ENCODE results near the gene CLIC4.

The CLIC4 gene

DNA sequence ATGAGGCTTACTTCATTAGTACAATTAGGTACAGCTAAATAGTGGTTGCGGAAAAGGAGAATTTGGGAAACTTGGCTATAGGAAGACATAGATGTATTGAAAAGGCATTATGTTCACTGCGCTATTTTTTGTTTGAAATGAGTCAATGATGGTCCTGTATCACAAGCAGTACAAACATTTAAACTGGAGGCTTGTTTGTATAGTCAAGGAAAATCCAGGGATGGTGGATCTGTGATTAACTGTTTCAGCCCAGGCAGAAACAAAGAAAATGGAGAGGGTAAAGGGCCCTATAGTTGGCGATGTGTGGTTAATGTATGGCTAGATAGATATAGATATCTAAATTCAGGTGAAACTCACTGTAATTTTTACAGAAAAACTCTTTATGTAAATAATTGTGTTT is 79.9 kb downstream of the CLIC4 start:
- no peak for FAIRE-seq

DNA sequence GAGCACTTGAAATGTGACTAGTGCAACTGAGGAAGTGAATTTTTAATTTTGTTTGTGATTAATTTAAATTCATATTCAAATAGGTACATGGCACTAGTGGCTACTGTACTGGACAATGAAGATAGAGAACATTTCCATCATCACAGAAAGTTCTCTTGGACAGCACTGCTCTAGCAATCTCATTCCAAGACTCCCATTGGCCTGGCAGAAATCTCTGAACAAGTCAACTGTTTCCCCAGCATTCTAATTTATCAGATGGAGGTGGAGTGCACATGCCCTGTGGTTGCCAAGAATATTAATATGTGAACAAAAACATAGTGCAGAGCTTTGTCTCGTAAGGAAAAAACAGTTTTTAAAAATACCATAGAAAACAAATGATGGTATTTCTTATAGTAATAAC is 81.3 kb downstream of the CLIC4 start:
- no peak for FAIRE-seq

DNA sequence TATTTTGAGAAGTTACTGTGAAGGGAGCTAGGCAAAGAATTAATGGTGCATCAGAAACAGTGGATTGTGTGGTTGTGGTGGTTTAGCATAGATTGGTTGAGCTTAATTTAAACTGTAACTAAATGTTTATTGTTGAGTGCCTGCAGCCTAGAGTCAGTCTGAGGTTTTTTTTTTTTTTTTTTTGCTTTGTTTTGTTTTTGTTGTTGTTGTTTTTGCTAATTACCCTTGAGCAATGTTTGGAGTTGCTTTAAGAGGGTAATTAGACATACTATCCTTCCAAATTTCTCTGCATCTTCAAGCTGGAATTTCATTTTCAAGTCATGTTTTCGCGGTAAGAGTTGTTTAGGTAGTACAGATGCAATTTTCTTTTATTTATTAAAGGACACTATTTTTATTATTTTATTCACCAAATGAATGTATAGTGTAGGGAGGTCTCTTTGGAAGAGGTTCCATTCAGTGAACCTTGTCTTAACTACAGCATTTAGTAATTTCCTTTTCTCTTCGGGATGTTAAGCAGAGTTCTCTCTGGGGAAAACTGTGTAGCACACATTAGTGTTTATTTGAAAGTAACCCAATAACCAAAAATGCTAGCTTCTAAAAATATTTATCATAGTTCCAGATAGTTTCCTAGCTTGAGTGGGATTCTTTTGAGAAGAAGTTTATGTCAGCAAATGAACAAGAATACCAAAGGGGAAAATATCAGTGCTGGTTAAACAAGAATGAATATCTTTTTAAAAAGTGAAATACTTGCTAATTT is 82.3 kb downstream of the CLIC4 start:
- FAIRE-seq: no peak

DNA sequence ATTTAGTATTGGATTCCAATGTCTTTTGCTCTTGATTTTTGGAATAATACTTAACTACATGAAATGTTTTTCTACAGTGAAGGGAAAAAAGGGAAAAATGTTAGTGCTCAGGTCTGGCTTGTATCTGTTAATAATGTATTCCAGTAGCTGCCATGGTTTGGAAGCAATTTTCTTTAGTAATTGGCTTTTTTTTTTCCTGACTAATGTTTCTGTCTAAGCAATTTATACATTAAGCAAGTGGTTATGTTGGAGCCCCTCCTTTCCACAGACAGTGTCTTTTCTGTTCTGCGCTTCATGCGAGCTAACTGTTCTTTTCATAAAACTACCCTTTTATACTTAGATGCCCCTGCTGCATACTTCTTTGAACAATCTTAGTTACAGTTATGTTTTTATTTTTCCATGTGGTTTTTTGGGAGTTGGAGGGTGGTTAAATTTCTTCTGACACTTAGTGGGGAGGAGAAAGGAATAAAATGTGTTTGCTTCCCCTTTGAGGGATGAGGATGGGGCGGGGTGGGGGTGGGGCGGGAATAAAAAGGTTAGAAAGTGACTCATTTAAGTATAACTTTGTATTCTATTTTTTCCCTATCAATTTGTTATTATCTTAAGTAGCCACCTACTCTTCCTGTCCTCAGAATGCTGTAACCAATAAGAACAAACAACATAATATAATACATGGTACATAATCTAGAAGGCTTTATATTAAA is 83.1 kb downstream of the CLIC4 start:
- no peak for FAIRE-seq

DNA sequence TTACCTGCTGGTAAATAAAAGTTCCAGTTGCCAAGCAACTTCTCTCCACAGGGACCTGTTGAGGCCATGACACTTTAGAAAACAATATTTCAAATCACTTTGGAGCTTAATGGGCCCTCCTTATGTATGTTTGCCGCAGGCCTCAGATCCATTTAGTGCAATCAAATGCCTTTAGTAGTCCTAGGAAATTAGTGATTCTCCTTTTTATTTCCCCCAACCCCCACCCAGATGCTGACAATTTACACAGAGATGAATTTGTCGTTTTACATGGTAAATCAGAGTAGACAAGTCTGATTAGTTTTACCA is 83.6 kb downstream of the CLIC4 start:
- FAIRE-seq: no peak

DNA sequence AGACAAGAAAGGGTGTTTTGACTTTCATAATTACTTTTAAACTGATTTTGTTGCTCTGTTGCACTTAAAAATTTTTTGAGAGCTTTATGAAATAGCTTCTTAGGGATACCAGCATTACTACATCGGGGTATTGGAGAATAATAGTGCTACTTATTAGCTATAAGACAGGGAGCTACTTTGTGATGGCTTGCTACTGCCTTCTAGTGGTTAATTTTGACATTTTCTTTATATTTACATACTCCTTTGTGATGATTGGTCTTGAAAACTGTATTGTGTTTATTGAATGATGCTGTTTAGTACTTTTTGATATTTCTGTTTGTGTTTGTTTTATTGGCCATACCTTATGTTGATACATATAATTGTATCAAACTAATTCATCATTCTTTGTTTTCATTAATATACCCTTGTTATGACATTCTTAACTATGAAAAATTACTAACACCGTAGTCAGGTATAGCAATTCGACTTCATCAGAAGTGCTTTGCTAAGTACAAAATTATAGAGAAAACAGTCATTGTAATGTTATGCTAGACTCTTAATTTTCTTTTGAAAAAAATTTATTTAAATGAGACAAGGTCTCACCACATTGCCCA is 85.5 kb downstream of the CLIC4 start:
- FAIRE-seq: peak; percentile 93

DNA sequence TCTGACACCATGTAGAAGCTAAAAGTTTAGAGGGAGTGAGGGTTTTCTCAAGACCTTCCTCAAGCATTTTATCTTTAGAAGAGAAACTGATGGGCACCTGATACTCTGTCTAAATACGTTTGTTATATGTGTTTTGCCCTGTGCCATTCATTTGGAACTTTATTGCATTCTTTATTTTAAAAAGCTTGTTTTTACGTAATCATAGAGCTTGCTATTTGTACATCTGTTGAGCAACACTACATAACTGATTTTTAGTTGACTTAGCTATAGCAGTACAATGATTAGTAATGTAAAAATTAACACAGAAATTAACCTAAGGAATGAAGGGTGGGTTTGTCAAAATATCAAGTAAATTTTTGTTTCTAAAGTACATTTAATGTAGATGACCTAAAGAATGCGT is 96.3 kb downstream of the CLIC4 start:
- no peak for FAIRE-seq

DNA sequence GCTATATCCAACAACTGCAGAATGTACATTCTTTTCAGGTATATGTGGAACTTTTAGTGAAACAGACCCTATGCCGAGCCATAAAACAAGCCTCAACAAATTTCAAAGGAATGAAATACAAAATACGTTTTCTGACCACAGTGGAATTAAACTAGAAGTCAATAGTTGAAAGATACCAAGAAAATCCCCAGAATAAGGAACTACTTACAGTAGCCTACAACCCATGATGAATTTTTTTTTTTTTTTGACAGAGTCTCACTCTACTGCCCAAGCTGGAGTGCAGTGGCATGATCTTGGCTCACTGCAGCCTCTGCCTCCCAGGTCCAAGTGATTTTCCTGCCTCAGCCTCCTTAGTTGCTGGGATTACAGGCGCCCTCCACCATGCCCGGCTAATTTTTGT is 101.4 kb downstream of the CLIC4 start:
- FAIRE-seq: no peak

DNA sequence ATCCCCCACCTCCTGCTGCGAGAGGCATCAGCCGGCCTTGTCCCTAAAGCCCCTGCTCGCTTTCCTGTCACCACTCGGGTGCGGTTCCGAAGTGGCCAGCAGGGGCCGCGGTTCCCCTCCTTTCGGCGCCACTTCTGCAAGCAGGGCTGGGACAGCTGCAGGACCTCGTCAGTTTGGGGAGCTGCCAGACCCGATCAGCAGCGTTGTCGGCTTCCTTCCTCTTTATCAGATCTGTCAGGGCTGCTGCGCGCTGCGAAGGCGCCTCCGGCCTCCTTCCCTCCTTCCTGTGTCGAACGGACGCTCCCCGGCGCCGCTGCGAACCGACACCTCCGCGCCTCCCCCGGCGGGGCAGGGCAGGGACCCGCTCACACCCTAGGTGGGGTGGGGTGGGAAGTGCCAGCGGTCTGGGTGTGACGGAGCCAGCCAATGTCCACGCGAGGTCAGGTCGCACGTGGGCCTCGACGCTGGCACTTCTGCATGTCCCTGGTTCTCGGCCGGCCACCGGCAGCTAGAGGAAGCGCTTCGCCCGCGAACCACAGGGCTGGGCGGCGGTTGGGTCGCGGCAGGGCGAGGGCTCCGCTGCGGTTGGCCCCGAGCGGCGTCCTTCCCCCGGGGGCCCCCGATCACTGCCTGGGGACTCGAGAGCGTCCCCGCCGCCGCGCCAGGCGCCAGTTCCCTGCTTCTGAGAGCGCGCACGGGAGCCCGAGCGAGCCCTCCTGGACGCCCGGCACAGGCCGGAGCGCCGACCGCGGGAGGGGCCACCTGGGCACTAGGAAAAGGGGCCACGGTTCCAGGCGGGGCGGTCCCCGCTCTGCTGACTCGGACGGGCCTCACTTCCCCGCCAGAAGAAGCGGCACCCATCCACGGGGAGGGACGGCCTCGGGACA is 103.0 kb downstream of the CLIC4 start:
- FAIRE-seq: no peak

DNA sequence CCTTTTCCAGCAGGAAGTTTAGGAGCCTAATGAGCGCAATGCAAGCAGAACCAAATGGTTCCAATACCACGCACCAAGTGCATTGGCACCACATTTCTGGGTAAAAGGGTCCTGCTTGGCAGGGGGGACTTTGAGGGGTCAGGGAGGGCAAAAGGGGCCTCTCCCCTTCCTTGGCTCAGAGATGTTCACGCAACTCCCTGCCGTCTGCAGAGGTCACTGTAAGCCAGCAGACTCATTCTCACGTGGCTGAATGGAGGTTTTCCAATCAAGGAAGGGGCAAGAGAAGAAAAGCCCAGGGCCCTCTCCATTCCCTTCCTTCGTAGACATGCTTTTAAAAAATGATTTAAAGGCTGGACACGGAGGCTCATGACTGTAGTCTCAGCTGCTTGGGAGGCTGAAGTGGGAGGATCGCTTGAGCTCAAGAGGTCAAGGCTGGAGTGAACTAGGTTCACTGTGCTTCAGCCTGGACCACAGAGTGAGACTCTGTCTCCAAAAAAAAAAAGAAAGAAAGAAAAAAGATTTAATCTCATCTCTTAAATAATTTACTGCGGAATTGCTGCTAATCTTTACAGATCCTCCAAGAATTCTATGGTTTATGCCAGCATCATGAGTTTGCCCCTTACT is 104.5 kb downstream of the CLIC4 start:
- FAIRE-seq: no peak

DNA sequence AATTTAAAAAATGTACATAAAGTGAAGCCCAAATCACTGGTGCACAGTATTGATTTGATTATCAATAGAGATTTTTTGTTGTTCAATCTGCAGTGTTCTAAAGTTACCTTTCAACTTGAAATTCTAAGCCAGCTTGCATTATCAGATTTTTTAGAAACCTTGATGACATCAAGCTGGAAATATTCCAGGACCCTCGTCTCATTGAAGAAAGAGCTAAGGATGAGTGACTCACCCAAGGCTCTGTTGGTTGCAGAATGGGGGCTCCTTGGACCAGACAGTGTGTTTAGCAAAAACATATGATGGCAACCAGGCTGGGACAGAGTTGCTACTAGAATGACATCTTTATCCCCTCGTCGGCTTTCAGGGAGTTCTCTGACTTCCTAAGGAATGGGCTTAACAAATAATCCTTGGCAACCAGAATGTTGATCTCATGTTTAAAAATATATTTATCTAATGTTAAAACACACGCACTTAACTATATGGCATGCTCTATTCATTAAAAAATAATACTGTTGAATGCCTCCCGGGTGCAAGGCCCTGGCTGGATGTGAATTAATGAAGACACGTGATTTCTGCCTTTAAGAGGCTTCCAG is 105.2 kb downstream of the CLIC4 start:
- no peak for FAIRE-seq

DNA sequence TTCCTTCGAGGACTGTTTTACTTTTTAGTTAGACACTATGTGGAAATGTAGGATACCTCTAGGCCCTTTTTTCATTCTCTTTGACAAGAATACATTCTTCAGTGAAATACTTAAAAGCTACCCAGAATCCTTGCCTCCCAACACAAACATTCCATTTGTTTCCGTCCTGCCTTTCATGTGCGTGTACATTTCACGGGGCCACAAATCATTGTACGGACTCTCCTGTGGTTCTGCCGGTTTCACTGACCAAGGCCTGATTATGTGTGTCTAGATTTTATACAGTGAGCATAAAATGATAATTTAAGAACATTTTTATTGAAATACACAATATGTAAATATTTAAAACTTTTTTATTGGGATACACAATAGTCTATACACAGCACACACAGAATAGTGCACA is 108.4 kb downstream of the CLIC4 start:
- FAIRE-seq: no peak

DNA sequence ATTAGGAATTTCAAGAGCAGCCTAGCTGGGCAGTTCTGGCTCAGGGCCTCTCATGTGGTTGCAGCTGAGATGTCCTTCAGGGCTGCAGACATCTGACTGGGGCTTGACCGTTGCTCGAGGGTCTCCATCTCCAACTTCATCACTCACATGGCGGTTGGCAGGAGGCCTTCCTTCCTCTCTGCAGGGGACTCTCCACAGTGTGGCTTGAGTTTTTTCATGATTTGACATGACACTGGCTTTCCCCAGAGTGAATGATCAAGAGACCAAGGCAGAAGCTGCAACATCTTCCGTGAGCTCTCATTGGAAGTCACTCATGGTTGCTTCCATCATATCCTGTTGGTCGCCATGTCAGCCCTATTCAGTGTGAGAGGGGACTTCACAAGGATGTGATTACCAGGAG is 110.2 kb downstream of the CLIC4 start:
- no peak for FAIRE-seq

DNA sequence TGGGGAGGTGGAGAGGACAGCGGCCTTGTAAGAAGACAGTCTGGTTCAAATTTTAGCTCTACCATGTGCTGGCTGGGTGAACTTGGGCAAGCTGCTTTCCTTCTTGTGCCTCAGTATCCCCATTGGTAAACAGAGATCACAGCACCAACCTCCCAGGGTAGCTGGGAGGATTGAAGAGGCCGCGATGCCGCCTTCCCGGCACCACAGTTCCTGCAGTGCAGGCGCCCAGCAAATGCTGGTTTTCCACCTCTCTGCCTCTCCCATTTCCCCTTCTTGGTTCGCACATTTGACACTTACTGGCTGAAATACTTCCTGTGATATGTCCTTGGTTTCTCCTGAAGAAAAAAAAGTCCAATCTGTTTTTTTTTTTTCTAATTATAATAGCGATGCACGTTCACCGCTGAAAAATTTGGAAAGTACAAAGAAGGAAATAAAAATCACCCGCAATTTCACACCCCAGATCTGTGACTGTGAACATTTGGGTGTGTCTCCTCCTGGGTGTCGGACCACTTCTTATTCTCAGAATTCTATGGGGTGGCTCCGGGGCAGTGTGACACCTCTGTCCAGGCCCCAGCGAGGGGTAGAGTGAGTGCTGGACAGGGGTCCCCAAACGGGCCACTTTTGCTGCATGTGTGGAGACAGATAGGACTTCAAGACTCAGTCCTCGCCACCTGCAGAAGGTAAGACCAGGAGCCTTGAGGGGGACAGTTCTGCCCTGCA is 111.7 kb downstream of the CLIC4 start:
- no peak for FAIRE-seq

DNA sequence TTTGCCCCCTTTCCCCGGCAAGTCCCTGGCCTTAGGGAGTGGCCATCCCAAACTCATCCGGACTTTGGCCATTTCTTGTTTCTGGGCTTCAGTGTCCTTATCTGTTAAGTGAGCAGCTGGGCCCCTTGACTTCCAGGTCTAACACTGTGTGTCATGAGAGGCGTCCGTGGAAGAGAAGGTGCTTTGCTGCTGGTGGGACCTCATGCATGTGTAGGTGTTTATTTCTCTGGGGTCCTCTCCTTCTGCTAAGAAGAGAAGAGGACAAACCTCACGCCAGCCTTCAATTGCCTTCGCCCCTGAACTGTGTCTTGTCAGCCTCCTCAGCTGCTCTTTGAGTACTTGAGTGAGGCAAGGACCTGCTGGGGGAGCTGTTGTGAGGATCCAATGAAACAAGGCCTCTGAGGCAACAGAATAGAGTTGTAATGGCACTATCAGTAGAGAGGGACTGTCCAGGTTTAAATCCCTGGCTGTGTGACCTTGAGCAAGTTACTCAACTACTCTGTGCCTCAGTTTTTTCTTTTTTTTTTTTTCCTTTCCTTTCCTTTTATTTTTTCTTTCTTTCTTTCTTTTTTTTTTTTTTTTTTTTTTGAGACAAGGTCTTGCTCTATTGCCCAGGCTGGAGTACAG is 112.4 kb downstream of the CLIC4 start:
- FAIRE-seq: no peak

DNA sequence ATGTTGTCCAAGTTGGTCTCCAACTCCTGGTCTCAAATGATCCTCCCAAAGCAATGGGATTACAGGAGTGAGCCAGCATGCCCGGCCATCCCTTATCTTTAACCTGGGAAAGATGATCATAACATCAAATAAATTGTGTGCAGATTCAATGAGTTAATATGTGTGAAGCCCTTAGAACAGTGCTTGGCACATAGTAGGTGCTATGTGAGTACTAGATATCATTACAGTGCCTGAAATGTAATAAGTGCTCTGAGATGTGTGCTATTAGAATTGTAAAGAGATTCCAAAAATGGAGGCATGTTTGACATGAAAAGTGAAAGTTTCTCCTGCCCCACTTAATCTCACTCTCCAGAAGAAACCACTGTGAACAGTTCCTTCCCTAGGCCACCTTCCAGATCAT is 113.0 kb downstream of the CLIC4 start:
- FAIRE-seq: no peak

DNA sequence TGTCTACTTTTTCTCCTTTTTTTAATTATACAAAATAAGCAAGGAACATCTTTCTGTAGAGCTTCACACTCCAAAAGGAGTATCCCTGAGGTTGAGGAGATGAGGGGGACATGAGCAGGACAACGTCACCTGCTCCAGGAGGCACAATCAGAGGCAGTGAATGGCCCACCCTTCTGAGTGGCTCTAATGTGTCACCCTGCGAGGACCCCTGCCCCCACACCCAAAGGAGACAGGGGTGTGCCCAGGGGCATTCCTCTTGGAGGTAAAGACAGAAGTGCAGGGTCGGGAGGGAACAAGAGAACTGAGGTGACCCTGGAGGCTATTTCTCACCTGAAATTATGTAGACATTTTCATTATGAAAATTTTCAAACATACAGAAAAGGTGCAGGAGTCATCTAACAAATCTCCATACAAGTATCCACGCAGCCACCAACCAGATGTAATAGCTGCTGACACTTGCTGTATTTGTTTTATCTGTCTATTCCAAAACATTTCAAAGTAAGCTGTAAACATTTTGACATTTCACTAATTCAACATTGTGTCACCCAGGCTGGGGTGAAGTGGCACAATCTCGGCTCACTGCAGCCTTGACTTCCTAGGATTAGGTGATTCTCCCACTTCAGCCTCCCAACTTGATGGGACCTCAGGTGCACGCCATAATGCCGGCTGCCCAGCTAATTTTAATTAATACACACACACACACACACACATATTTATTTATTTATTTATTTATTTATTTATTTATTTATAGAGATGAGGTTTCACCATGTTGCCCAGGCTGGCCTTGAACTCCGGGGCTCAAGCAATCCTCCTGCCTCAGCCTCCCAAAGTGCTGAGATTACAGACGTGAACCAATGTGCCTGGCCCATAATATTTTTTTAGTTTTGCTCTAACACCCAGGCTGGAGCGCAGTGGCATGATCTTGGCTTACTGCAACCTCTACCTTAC is 114.1 kb downstream of the CLIC4 start:
- no peak for FAIRE-seq

DNA sequence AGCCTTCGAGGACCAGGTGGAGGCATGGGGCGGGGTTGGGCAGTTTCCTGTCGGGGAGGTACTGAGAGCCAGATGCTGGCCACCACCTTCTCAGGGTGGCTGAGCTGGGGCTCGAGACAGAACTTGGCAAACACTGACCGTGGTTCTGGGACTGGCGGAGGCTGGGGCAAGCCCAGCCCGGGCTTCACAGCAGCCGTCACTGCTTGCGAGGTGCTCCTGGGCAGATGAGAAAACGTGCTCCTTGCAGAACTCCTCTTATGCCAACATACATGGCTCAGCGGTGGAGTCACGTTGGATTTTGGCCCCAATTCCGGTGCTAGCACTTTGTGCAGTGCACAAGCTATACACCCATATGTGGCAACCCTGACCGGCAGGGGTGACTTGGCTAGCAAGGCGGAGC is 115.6 kb downstream of the CLIC4 start:
- FAIRE-seq: no peak

DNA sequence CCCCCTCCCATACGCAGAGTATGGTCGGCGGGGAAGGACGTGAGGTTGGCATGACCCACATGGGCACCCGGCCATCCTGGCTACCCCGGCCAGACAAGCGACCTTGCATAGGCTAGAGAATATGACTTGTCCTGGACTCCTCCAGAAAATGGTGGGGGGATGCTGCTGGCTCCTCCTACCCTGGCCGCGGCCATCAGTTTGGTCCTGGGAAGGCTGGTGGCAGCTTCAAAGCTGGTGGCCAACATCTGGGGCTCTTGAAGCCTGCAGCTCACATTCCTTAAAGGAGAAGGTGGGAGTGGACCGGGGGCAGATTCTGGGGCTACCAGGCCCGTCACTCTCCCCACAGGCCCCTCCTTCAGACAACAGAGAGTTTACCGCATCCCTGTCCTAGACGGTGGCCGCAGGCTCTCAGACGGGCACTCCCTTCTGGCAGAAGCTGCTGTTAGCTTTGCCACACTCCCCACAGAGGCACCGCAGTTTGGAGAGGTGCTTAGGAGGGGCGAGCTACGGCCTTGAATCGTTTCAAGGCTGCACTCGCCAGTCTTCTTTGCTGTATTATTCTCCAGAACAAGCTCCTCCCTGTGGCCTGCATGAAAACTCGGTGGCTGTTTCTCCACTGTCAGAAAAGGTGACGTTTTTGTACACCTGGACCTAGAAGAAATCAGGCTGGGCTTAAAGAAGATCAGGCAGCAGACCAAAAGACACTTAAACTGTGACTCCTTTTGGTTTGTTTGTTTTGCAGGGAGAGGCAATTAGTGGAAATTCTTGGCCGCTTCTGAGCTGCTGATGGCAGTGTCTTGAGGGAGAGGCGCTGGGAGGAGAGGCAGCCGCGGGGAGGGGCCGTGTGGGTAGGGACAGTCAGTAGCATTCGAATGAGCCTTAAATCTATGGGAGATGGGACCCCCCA is 116.8 kb downstream of the CLIC4 start:
- FAIRE-seq: no peak

Measured in islet of Langerhans (tissue), 1 donor.